C4-2B (cell line): ENCODE results near the gene ZNF3.

ENCODE experiments used
- ZFX ChIP-seq: fragments of 450-650 bp; IDR thresholded peaks from 2 replicates; pipeline ENCODE4 v1.6.1; 2017
- TF ChIP-seq, protein P1 (sequence below): fragments of 450-650 bp; conservative IDR thresholded peaks from 2 replicates; pipeline ENCODE4 v1.5.1; 2017; ENCODE audit warnings: mild to moderate bottlenecking

- TF ChIP-seq, protein P1, sequence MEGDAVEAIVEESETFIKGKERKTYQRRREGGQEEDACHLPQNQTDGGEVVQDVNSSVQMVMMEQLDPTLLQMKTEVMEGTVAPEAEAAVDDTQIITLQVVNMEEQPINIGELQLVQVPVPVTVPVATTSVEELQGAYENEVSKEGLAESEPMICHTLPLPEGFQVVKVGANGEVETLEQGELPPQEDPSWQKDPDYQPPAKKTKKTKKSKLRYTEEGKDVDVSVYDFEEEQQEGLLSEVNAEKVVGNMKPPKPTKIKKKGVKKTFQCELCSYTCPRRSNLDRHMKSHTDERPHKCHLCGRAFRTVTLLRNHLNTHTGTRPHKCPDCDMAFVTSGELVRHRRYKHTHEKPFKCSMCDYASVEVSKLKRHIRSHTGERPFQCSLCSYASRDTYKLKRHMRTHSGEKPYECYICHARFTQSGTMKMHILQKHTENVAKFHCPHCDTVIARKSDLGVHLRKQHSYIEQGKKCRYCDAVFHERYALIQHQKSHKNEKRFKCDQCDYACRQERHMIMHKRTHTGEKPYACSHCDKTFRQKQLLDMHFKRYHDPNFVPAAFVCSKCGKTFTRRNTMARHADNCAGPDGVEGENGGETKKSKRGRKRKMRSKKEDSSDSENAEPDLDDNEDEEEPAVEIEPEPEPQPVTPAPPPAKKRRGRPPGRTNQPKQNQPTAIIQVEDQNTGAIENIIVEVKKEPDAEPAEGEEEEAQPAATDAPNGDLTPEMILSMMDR: no peak
- no peak for TF ChIP-seq ZFX
Observed at GRCh38 chr7:100107125-100107737, 25.7 kb upstream of the ZNF3 start.
